Liver (tissue), 9 donors: ENCODE data around the gene IL1RL1. TPM values are rescaled to one million over a fixed set of nuclear protein-coding genes. Genes with fewer than 3 reads are reported as not detected.

ENCODE experiments used
- DNase-seq: peaks from one replicate; pipeline ENCODE4 v3.0.0-alpha.2; 2017; ENCODE audit warnings: low spot score
- H3K27ac ChIP-seq, 2 donors: one replicate each; pipeline ENCODE4 v1.7.0; 2013; ENCODE audit warnings: inconsistent platforms in 2 of 2, low read length in 2 of 2, control low read depth in 1 of 2, low read depth in 1 of 2, mild to moderate bottlenecking in 1 of 2
- H3K27me3 ChIP-seq, 4 donors: one replicate each; pipeline versions ENCODE4 v1.6.1 to v1.7.0; 2013; ENCODE audit warnings: low read length in 3 of 4, inconsistent platforms in 1 of 4, mild to moderate bottlenecking in 1 of 4, moderate library complexity in 1 of 4; ENCODE audit not compliant: control insufficient read depth in 4 of 4, insufficient read depth in 4 of 4
- H3K36me3 ChIP-seq, 4 donors: one replicate each; pipeline versions ENCODE4 v1.6.1 to v1.7.0; 2013; ENCODE audit warnings: low read length in 3 of 4, mild to moderate bottlenecking in 3 of 4, low read depth in 1 of 4, moderate library complexity in 1 of 4; ENCODE audit not compliant: control insufficient read depth in 4 of 4, insufficient read depth in 3 of 4
- H3K4me1 ChIP-seq, 4 donors: one replicate each; pipeline versions ENCODE4 v1.6.1 to v1.7.0; 2013; ENCODE audit warnings: low read length in 3 of 4, mild to moderate bottlenecking in 3 of 4, moderate library complexity in 1 of 4; ENCODE audit not compliant: control insufficient read depth in 4 of 4, insufficient read depth in 4 of 4
- H3K4me3 ChIP-seq, 3 donors: one replicate each; pipeline versions ENCODE4 v1.6.1 to v1.7.0; 2013; ENCODE audit warnings: low read length in 3 of 3, control low read depth in 1 of 3, low read depth in 1 of 3, mild to moderate bottlenecking in 1 of 3
- H3K9ac ChIP-seq, 2 donors: one replicate each; pipeline ENCODE4 v1.7.0; 2013; ENCODE audit warnings: low read length in 2 of 2, mild to moderate bottlenecking in 2 of 2, moderate library complexity in 2 of 2, control low read depth in 1 of 2, low read depth in 1 of 2
- H3K9me3 ChIP-seq, 4 donors: one replicate each; pipeline versions ENCODE4 v1.6.1 to v1.7.0; 2013; ENCODE audit warnings: low read length in 3 of 4; ENCODE audit not compliant: control insufficient read depth in 4 of 4
- EGR1 ChIP-seq, 2 donors: IDR thresholded peaks; 2 replicates each; pipeline ENCODE4 v1.6.1; 2016 to 2018; ENCODE audit warnings: antibody characterized with exemption in 2 of 2, low read depth in 2 of 2
- FOXA1 ChIP-seq: IDR thresholded peaks from 2 replicates; pipeline ENCODE4 v1.6.1; 2016; ENCODE audit warnings: antibody characterized with exemption
- FOXA2 ChIP-seq: IDR thresholded peaks from 2 replicates; pipeline ENCODE4 v1.6.1; 2016; ENCODE audit warnings: antibody characterized with exemption
- GABPA ChIP-seq, 2 donors: IDR thresholded peaks in 1 of 2; conservative IDR thresholded peaks in 1 of 2; 2 replicates each; pipeline ENCODE4 v1.6.1; 2016; ENCODE audit warnings: antibody characterized with exemption in 2 of 2, mild to moderate bottlenecking in 1 of 2, moderate library complexity in 1 of 2
- HNF4A ChIP-seq, 2 donors: conservative IDR thresholded peaks; 2 replicates each; pipeline ENCODE4 v1.6.1; 2016; ENCODE audit warnings: antibody characterized with exemption in 2 of 2, mild to moderate bottlenecking in 2 of 2
- HNF4G ChIP-seq: IDR thresholded peaks from 2 replicates; pipeline ENCODE4 v1.6.1; 2016; ENCODE audit warnings: antibody characterized with exemption
- JUND ChIP-seq, 2 donors: IDR thresholded peaks; 2 replicates each; pipeline ENCODE4 v1.6.1; 2016; ENCODE audit warnings: antibody characterized with exemption in 2 of 2
- NR2F2 ChIP-seq: IDR thresholded peaks from 2 replicates; pipeline ENCODE4 v1.6.1; 2016; ENCODE audit warnings: antibody characterized with exemption
- RAD21 ChIP-seq, 2 donors: IDR thresholded peaks; 2 replicates each; pipeline ENCODE4 v1.6.1; 2016; ENCODE audit warnings: antibody characterized with exemption in 2 of 2, mild to moderate bottlenecking in 2 of 2
- RXRA ChIP-seq, 2 donors: IDR thresholded peaks; 2 replicates each; pipeline ENCODE4 v1.6.1; 2017 to 2018; ENCODE audit warnings: antibody characterized with exemption in 2 of 2, mild to moderate bottlenecking in 1 of 2
- SP1 ChIP-seq: IDR thresholded peaks from 2 replicates; pipeline ENCODE4 v1.6.1; 2018; ENCODE audit warnings: antibody characterized with exemption, mild to moderate bottlenecking
- TAF1 ChIP-seq: conservative IDR thresholded peaks from 2 replicates; pipeline ENCODE4 v1.6.1; 2016; ENCODE audit warnings: antibody characterized with exemption, mild to moderate bottlenecking
- YY1 ChIP-seq: IDR thresholded peaks from 2 replicates; pipeline ENCODE4 v1.6.1; 2016; ENCODE audit warnings: antibody characterized with exemption, mild to moderate bottlenecking
- whole genome bisulfite sequencing: extraction: QIAGEN DNeasy Blood & Tissue Kit; methylation state at CpG from one replicate; pipeline ENCODE4 v1.1.7; 2013; 5-methylcytosine and 5-hydroxymethylcytosine counted together
- polyA plus RNA-seq, 2 donors: library from polyadenylated mRNA; stranded (reverse) in 1 of 2; unstranded in 1 of 2; fragments of 200-250 nt in 1 of 2; fragments of >200 nt in 1 of 2; fragmentation: Nextera tagmentation in 1 of 2; extraction: Ambion mirVana in 1 of 2; gene quantifications; one replicate each; pipeline versions ENCODE4 v1.2.1 to v1.2.3, GENCODE V29; 2013 to 2015
- total RNA-seq, 2 donors: library from RNA; depleted of rRNA; stranded (reverse); fragments of >200 nt; gene quantifications; one replicate each; pipeline ENCODE4 v1.2.3, GENCODE V29; 2014
- TF ChIP-seq, protein P1 (sequence below): IDR thresholded peaks from 2 replicates; pipeline ENCODE4 v1.6.1; 2016; ENCODE audit warnings: antibody characterized with exemption
- TF ChIP-seq, protein P2 (sequence below): IDR thresholded peaks from 2 replicates; pipeline ENCODE4 v1.6.1; 2016; ENCODE audit warnings: antibody characterized with exemption
- TF ChIP-seq, protein P3 (sequence below): IDR thresholded peaks from 2 replicates; pipeline ENCODE4 v1.6.1; 2016; ENCODE audit warnings: antibody characterized with exemption
- TF ChIP-seq, protein P4 (sequence below): IDR thresholded peaks from 2 replicates; pipeline ENCODE4 v1.6.1; 2016; ENCODE audit warnings: antibody characterized with exemption, mild to moderate bottlenecking
- TF ChIP-seq, protein P5 (sequence below): fragments of 150-350 bp; IDR thresholded peaks from 2 replicates; pipeline ENCODE4 v1.5.1; 2017; ENCODE audit warnings: improper control_type of control experiment, low read depth, low read length; ENCODE audit not compliant: missing input control
- donor health status: healthy.
- donor health status: healthy.
- donor health status: healthy.
- donor health status: healthy.
- donor health status: healthy.

Gene IL1RL1
- total and polyA plus RNA-seq, 4 donors, result 0.75 to 6.2 (median 3.2) TPM

DNA sequence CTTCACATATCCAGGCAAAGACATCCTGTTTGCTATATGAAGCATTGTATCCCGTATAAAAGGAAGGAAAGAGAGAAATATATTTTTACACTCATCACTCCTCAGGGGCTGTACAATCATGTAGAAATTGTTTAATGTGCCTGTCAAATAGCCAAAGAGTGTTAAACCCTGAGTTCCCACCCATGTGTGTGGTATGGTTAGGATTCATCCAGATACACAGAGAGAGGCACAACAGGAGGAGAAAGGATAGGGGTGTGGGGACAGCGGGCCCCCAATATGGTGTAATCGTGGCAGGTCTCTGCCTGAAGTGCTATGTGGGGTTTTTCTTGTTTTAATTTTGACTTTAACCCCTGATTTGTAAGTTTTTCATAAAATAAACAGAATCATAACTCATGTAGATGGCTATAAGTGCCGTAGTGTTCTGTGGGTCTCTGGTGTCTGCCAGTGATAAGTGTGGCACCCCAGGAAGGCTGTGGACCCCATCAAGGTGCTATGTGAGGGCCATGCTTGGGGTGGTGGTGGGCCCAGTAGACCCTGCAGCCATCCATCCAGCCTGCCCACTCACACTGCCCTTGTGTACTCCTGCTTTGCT is 34.1 kb downstream of the IL1RL1 start:
- no peak overlapping the region for H3K9ac ChIP-seq
- H3K4me3 ChIP-seq, result no peak overlapping the region
- TF ChIP-seq FOXA1 (no peak), EGR1 (IDR thresholded peaks at IDR 0.05; ENCODE audit: low read depth in 2 of 2) (no peak), HNF4A (conservative IDR thresholded peaks at IDR 0.05) (no peak), RAD21 (IDR thresholded peaks at IDR 0.05) (no peak), JUND (IDR thresholded peaks at IDR 0.05) (no peak), GABPA (IDR thresholded peaks at IDR 0.05 in 1 of 2, conservative IDR thresholded peaks at IDR 0.05 in 1 of 2) (no peak), SP1 (no peak), HNF4G (no peak), YY1 (no peak)
- TF ChIP-seq, protein P1, sequence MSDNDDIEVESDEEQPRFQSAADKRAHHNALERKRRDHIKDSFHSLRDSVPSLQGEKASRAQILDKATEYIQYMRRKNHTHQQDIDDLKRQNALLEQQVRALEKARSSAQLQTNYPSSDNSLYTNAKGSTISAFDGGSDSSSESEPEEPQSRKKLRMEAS, result no peak
- TF ChIP-seq, protein P2, sequence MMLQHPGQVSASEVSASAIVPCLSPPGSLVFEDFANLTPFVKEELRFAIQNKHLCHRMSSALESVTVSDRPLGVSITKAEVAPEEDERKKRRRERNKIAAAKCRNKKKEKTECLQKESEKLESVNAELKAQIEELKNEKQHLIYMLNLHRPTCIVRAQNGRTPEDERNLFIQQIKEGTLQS, result no peak
- TF ChIP-seq, protein P3, sequence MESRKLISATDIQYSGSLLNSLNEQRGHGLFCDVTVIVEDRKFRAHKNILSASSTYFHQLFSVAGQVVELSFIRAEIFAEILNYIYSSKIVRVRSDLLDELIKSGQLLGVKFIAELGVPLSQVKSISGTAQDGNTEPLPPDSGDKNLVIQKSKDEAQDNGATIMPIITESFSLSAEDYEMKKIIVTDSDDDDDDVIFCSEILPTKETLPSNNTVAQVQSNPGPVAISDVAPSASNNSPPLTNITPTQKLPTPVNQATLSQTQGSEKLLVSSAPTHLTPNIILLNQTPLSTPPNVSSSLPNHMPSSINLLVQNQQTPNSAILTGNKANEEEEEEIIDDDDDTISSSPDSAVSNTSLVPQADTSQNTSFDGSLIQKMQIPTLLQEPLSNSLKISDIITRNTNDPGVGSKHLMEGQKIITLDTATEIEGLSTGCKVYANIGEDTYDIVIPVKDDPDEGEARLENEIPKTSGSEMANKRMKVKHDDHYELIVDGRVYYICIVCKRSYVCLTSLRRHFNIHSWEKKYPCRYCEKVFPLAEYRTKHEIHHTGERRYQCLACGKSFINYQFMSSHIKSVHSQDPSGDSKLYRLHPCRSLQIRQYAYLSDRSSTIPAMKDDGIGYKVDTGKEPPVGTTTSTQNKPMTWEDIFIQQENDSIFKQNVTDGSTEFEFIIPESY, result no peak
- no peak overlapping the region for H3K27ac ChIP-seq
- no peaks in the 10 kb centered on the region for H3K36me3 ChIP-seq
- 82% methylated on average over 4 of the region's 4 CpGs for whole genome bisulfite sequencing
- no peaks in the 10 kb centered on the region for H3K4me1 ChIP-seq
- no peaks in the 10 kb centered on the region for H3K27me3 ChIP-seq
- DNase-seq, result no peak
- no peaks in the 10 kb centered on the region for H3K9me3 ChIP-seq

DNA sequence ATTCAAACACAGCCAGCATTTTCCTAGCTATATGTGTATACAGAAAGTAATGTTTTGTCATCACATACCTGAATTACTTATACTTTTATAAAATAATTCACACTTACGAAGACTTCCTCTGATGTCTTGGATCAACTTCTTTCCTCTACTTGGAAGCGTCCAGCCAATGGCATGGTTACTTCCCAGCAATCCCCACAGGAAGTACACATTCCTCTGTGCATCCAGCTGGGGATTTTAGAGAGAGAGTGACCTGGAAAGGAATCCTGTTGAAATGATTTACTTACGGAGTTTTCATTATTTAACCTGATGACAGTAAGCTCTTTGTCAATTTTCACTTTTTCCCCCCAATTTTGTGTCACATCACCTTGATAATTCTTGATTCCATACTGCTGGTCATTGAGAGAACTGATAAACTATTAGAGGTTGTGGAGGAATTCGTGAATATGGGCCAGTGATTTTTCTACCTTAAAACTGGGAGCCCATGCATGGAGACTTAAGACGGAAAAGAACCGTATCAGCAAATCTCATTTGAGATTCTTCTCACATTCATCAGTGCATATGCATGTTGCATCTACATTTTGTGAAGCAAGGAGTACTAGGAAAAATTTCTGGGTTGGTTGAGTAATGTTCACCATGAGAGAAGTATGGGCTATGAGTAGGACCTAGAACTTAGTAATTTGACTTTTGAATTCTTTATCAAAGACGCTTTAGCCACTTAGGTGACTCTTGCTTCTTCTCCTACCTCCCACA is 35.2 kb downstream of the IL1RL1 start:
- Histone ChIP-seq H3K4me3 (no peak overlapping the region), H3K27ac (no peak overlapping the region), H3K27me3 (no peaks in the 10 kb centered on the region), H3K9me3 (no peaks in the 10 kb centered on the region), H3K4me1 (no peaks in the 10 kb centered on the region), H3K9ac (no peak overlapping the region), H3K36me3 (no peaks in the 10 kb centered on the region)
- no peak for DNase-seq
- TF ChIP-seq, protein P2, result no peak
- TF ChIP-seq, protein P3, result no peak
- TF ChIP-seq RXRA (IDR thresholded peaks at IDR 0.05), result no peak
- TF ChIP-seq TAF1, result no peak
- TF ChIP-seq FOXA2, result no peak
- TF ChIP-seq EGR1 (IDR thresholded peaks at IDR 0.05; ENCODE audit: low read depth in 2 of 2), result no peak
- TF ChIP-seq, protein P4, sequence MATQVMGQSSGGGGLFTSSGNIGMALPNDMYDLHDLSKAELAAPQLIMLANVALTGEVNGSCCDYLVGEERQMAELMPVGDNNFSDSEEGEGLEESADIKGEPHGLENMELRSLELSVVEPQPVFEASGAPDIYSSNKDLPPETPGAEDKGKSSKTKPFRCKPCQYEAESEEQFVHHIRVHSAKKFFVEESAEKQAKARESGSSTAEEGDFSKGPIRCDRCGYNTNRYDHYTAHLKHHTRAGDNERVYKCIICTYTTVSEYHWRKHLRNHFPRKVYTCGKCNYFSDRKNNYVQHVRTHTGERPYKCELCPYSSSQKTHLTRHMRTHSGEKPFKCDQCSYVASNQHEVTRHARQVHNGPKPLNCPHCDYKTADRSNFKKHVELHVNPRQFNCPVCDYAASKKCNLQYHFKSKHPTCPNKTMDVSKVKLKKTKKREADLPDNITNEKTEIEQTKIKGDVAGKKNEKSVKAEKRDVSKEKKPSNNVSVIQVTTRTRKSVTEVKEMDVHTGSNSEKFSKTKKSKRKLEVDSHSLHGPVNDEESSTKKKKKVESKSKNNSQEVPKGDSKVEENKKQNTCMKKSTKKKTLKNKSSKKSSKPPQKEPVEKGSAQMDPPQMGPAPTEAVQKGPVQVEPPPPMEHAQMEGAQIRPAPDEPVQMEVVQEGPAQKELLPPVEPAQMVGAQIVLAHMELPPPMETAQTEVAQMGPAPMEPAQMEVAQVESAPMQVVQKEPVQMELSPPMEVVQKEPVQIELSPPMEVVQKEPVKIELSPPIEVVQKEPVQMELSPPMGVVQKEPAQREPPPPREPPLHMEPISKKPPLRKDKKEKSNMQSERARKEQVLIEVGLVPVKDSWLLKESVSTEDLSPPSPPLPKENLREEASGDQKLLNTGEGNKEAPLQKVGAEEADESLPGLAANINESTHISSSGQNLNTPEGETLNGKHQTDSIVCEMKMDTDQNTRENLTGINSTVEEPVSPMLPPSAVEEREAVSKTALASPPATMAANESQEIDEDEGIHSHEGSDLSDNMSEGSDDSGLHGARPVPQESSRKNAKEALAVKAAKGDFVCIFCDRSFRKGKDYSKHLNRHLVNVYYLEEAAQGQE, result no peak
- TF ChIP-seq RAD21 (IDR thresholded peaks at IDR 0.05), result no peak
- TF ChIP-seq YY1, result no peak
- TF ChIP-seq NR2F2, result no peak
- TF ChIP-seq JUND (IDR thresholded peaks at IDR 0.05), result no peak
- TF ChIP-seq GABPA (IDR thresholded peaks at IDR 0.05 in 1 of 2, conservative IDR thresholded peaks at IDR 0.05 in 1 of 2), result no peak
- TF ChIP-seq HNF4A (conservative IDR thresholded peaks at IDR 0.05), result no peak
- TF ChIP-seq SP1, result no peak
- TF ChIP-seq FOXA1, result no peak
- TF ChIP-seq, protein P1, result no peak
- TF ChIP-seq HNF4G, result no peak
- TF ChIP-seq, protein P5, sequence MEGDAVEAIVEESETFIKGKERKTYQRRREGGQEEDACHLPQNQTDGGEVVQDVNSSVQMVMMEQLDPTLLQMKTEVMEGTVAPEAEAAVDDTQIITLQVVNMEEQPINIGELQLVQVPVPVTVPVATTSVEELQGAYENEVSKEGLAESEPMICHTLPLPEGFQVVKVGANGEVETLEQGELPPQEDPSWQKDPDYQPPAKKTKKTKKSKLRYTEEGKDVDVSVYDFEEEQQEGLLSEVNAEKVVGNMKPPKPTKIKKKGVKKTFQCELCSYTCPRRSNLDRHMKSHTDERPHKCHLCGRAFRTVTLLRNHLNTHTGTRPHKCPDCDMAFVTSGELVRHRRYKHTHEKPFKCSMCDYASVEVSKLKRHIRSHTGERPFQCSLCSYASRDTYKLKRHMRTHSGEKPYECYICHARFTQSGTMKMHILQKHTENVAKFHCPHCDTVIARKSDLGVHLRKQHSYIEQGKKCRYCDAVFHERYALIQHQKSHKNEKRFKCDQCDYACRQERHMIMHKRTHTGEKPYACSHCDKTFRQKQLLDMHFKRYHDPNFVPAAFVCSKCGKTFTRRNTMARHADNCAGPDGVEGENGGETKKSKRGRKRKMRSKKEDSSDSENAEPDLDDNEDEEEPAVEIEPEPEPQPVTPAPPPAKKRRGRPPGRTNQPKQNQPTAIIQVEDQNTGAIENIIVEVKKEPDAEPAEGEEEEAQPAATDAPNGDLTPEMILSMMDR, result no peak
- 91% methylated on average over 7 of the region's 7 CpGs for WGBS
